ENCODE measurements around the gene PPP1CC.
"Not testable (repeated sequence)": the region's sequence is repeated elsewhere in the genome, so short reads cannot be mapped to it uniquely, and the experiment has no call there.

- not testable (repeated sequence) for TF ChIP-seq CTCF (IDR thresholded peaks at IDR 0.05; ENCODE audit: low read depth, low read length); EZH2phosphoT487 (IDR thresholded peaks at IDR 0.05; ENCODE audit: low read depth)
Measured at GRCh38 chr12:110765572-110765971, 22.9 kb upstream of the PPP1CC start.

Measured in OCI-LY3 (cell line).